ENCODE measurements around the gene SPATA33.
"Not testable (repeated sequence)": the region's sequence is repeated elsewhere in the genome, so short reads cannot be mapped to it uniquely, and the experiment has no call there.

The SPATA33 gene

DNA sequence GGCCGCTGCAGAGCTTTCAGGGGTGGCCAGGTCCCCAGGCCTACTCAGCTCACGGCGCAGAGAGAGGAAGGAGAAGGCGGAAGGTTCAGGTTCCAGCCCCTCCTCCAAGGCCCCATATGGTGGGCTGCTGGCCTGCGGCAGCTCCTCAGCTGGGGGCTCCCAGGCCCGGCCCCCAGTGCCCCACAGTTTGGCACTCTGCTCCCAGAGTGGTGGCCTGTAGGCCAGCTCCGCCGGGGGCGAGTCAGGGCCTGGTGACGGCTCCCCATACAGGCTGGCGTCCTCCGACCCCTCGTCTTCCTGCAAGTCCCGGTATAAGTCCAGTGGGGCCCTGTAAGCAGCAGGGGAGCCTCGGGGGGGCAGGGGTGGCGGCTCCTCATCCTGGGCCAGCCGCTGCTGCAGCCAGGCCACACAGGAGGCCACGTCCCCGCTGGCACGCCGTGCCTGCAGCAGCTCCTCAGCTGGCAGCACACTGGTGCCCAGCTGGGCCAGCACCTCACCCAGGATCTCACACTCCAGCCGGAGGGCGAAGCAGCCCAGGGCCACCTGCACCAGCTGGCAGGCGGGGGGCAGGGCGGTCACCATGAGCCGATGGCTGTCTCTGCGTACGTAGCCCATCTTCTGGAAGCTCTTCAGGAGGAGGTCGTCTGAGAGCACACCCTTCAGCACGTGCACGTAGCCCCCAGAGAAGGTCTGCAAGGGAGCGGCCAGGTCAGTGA lies 40.1 kb downstream of the SPATA33 start:
- H2BK5ac ChIP-seq (ENCODE audit: low read length) = no peak overlapping the region
- peak overlapping the region; percentile 43 for H3K23ac ChIP-seq (ENCODE audit: low read depth, low read length, poor library complexity)
- no peak overlapping the region for H2AFZ ChIP-seq (ENCODE audit: low read length)
- H3K4me1 ChIP-seq (ENCODE audit: control insufficient read depth in 2 of 2, insufficient read depth in 1 of 2, low read depth in 1 of 2, low read length in 2 of 2) = peaks cover 11 to 15% of the 10 kb centered on the region in 2 donors
- H3K9me3 ChIP-seq (replicated peaks in 1 of 2; ENCODE audit: control insufficient read depth in 2 of 2, insufficient read depth in 1 of 2, low read depth in 1 of 2, low read length in 2 of 2) = no peaks in the 10 kb centered on the region
- no peak overlapping the region for H3K4me3 ChIP-seq (ENCODE audit: low read length in 2 of 2)
- H3K4ac ChIP-seq (ENCODE audit: low read length) = no peak overlapping the region
- no peak overlapping the region for H2BK12ac ChIP-seq (ENCODE audit: low read length)
- H2BK15ac ChIP-seq (ENCODE audit: low read length) = no peak overlapping the region
- H3K18ac ChIP-seq (ENCODE audit: low read length) = peak overlapping the region; percentile 28
- no peak overlapping the region for H2BK120ac ChIP-seq (ENCODE audit: low read depth, low read length)
- peaks cover 27 to 61% of the 10 kb centered on the region in 2 donors for H3K36me3 ChIP-seq (replicated peaks in 1 of 2; ENCODE audit: control insufficient read depth in 2 of 2, insufficient read depth in 2 of 2, low read length in 2 of 2)
- WGBS, 2 donors (ENCODE audit: extremely low coverage in 2 of 2, insufficient read length in 2 of 2, insufficient replicate concordance in 1 of 2) = no CpG with 5 or more reads among the region's 32 CpGs
- peak overlapping the region; percentile 60 for H3K9ac ChIP-seq (ENCODE audit: low read depth, low read length, poor library complexity)
- H3K27me3 ChIP-seq (ENCODE audit: control insufficient read depth in 3 of 3, insufficient read depth in 3 of 3, low read depth in 1 of 3, low read length in 3 of 3) = no peaks in the 10 kb centered on the region
- no peak overlapping the region for H3K14ac ChIP-seq (ENCODE audit: low read length)
- no peak overlapping the region for H4K91ac ChIP-seq (ENCODE audit: low read depth, low read length, poor library complexity)
- H3K4me2 ChIP-seq (ENCODE audit: insufficient read depth, low read length, poor library complexity, severe bottlenecking) = no peak overlapping the region
- H2AK5ac ChIP-seq (ENCODE audit: low read depth, low read length) = peak overlapping the region; percentile 43
- no peak overlapping the region for H4K8ac ChIP-seq (ENCODE audit: low read depth, low read length)
- H3K79me1 ChIP-seq (ENCODE audit: low read depth, low read length) = peaks cover 7% of the 10 kb centered on the region
- no peak for DNase-seq (ENCODE audit: low spot score)
- no peak overlapping the region for H3K27ac ChIP-seq (replicated peaks; ENCODE audit: low read length)

DNA sequence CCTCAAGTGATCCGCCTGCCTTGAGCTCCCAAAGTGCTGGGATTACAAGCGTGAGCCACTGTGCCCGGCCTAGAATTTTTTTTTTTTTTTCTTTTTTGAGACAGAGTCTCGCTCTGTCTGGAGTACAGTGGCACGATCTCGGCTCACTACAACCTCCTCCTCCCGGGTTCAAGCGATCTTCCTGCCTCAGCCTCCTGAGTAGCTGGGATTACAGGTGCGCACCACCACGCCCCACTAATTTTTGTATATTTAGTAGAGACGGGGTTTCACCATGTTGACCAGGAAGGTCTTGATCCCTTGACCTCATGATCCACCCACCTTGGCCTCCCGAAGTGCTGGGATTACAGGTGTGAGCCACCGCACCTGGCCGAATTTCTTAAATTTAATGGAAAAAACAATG lies 41.1 kb downstream of the SPATA33 start:
- H3K27ac ChIP-seq (replicated peaks; ENCODE audit: low read length); H3K27me3 ChIP-seq (ENCODE audit: control insufficient read depth in 3 of 3, insufficient read depth in 3 of 3, low read depth in 1 of 3, low read length in 3 of 3); H2AFZ ChIP-seq (ENCODE audit: low read length); H3K18ac ChIP-seq (ENCODE audit: low read length); H2BK120ac ChIP-seq (ENCODE audit: low read depth, low read length); H3K4ac ChIP-seq (ENCODE audit: low read length); H4K91ac ChIP-seq (ENCODE audit: low read depth, low read length, poor library complexity); H3K4me3 ChIP-seq (ENCODE audit: low read length in 2 of 2); H3K14ac ChIP-seq (ENCODE audit: low read length); H3K4me2 ChIP-seq (ENCODE audit: insufficient read depth, low read length, poor library complexity, severe bottlenecking); H3K79me1 ChIP-seq (ENCODE audit: low read depth, low read length); H2AK5ac ChIP-seq (ENCODE audit: low read depth, low read length); H4K8ac ChIP-seq (ENCODE audit: low read depth, low read length); H2BK12ac ChIP-seq (ENCODE audit: low read length); H3K9ac ChIP-seq (ENCODE audit: low read depth, low read length, poor library complexity); H2BK5ac ChIP-seq (ENCODE audit: low read length); DNase-seq (ENCODE audit: low spot score); H3K9me3 ChIP-seq (replicated peaks in 1 of 2; ENCODE audit: control insufficient read depth in 2 of 2, insufficient read depth in 1 of 2, low read depth in 1 of 2, low read length in 2 of 2); H2BK15ac ChIP-seq (ENCODE audit: low read length); H3K23ac ChIP-seq (ENCODE audit: low read depth, low read length, poor library complexity): not testable (repeated sequence)
- H3K36me3 ChIP-seq (replicated peaks in 1 of 2; ENCODE audit: control insufficient read depth in 2 of 2, insufficient read depth in 2 of 2, low read length in 2 of 2) = peaks cover 19 to 53% of the 10 kb centered on the region in 2 donors
- peaks cover 11 to 15% of the 10 kb centered on the region in 2 donors for H3K4me1 ChIP-seq (ENCODE audit: control insufficient read depth in 2 of 2, insufficient read depth in 1 of 2, low read depth in 1 of 2, low read length in 2 of 2)
- no CpG with 5 or more reads among the region's 14 CpGs for WGBS, 2 donors (ENCODE audit: extremely low coverage in 2 of 2, insufficient read length in 2 of 2, insufficient replicate concordance in 1 of 2)

DNA sequence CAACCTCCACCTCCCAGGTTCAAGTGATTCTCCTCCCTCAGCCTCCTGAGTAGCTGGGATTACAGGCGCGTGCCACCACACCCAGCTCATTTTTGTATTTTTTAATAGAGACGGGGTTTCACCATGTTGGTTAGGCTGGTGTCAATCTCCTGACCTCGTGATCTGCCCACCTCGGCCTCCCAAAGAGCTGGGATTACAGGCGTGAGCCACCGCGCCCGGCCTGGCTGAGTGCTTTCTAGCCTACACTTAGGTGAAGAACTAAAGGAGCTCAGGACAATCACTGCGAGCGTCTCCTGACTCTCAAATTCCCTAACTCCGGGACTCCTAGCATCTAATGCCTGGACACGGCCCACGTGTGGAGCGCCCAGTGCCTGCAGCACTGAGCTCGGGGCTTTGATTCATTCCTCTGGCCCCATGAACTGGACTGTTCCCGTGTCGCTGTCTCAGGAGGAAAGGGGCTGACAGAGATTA lies 42.0 kb downstream of the SPATA33 start:
- Histone ChIP-seq H3K23ac (ENCODE audit: low read depth, low read length, poor library complexity) (peak overlapping the region; percentile 8), H2BK5ac (ENCODE audit: low read length) (peak overlapping the region; percentile 16), H3K18ac (ENCODE audit: low read length) (peak overlapping the region; percentile 4), H3K4me3 (ENCODE audit: low read length in 2 of 2) (peak overlapping the region; percentile 20 to 70), H3K36me3 (replicated peaks in 1 of 2; ENCODE audit: control insufficient read depth in 2 of 2, insufficient read depth in 2 of 2, low read length in 2 of 2) (peaks cover 11 to 44% of the 10 kb centered on the region in 2 donors), H3K4me1 (ENCODE audit: control insufficient read depth in 2 of 2, insufficient read depth in 1 of 2, low read depth in 1 of 2, low read length in 2 of 2) (peaks cover 11 to 15% of the 10 kb centered on the region in 2 donors), H3K27ac (replicated peaks; ENCODE audit: low read length) (peak overlapping the region; percentile 66), H3K9ac (ENCODE audit: low read depth, low read length, poor library complexity) (peak overlapping the region; percentile 17), H3K4me2 (ENCODE audit: insufficient read depth, low read length, poor library complexity, severe bottlenecking) (peak overlapping the region; percentile 41), H2AFZ (ENCODE audit: low read length) (peak overlapping the region; percentile 98)
- not testable (repeated sequence) for H3K4ac ChIP-seq (ENCODE audit: low read length); DNase-seq (ENCODE audit: low spot score); H3K27me3 ChIP-seq (ENCODE audit: control insufficient read depth in 3 of 3, insufficient read depth in 3 of 3, low read depth in 1 of 3, low read length in 3 of 3); H4K91ac ChIP-seq (ENCODE audit: low read depth, low read length, poor library complexity); H2BK120ac ChIP-seq (ENCODE audit: low read depth, low read length); H3K14ac ChIP-seq (ENCODE audit: low read length); H2BK12ac ChIP-seq (ENCODE audit: low read length); H4K8ac ChIP-seq (ENCODE audit: low read depth, low read length); H3K79me1 ChIP-seq (ENCODE audit: low read depth, low read length); H2AK5ac ChIP-seq (ENCODE audit: low read depth, low read length); H2BK15ac ChIP-seq (ENCODE audit: low read length); H3K9me3 ChIP-seq (replicated peaks in 1 of 2; ENCODE audit: control insufficient read depth in 2 of 2, insufficient read depth in 1 of 2, low read depth in 1 of 2, low read length in 2 of 2)
- WGBS, 2 donors (ENCODE audit: extremely low coverage in 2 of 2, insufficient read length in 2 of 2, insufficient replicate concordance in 1 of 2) = no CpG with 5 or more reads among the region's 18 CpGs

DNA sequence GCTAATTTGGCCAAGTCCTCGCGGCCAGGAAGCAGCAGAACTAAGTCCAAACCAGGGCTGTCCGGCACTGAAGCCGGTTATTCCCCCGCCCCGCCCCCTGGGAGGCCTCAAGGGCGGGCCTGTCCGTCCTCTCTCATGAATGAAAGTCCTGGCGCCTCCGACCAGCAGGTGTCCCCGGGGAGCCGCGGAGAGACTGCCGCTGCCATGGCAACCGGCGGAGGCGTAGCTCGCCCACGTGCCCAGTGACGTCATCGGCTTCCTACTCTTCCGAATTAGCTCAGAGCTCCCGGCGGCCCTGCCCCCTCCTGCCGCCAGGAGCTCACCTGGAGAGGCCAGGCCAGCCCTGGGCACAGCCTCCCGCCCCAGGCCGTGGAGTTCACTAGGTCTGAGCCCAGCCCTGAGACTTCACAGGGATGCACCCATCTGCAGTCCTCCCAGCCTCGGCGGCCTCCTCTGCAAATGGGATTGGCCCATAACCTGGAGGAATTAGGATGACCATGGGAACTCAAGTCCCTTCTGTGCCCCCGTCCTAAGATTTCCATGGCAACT lies 42.5 kb downstream of the SPATA33 start:
- Histone ChIP-seq H3K27ac (replicated peaks; ENCODE audit: low read length) (peak overlapping the region; percentile 66), H2AK5ac (ENCODE audit: low read depth, low read length) (peak overlapping the region; percentile 2), H3K36me3 (replicated peaks in 1 of 2; ENCODE audit: control insufficient read depth in 2 of 2, insufficient read depth in 2 of 2, low read length in 2 of 2) (peaks cover 7 to 40% of the 10 kb centered on the region in 2 donors), H2AFZ (ENCODE audit: low read length) (peak overlapping the region; percentile 98), H4K91ac (ENCODE audit: low read depth, low read length, poor library complexity) (no peak overlapping the region), H3K4me1 (ENCODE audit: control insufficient read depth in 2 of 2, insufficient read depth in 1 of 2, low read depth in 1 of 2, low read length in 2 of 2) (peaks cover 11 to 15% of the 10 kb centered on the region in 2 donors), H3K4me2 (ENCODE audit: insufficient read depth, low read length, poor library complexity, severe bottlenecking) (peak overlapping the region; percentile 79), H2BK120ac (ENCODE audit: low read depth, low read length) (no peak overlapping the region), H3K79me1 (ENCODE audit: low read depth, low read length) (peaks cover 7% of the 10 kb centered on the region), H3K4me3 (ENCODE audit: low read length in 2 of 2) (peak overlapping the region; percentile 88 to 95), H3K27me3 (ENCODE audit: control insufficient read depth in 3 of 3, insufficient read depth in 3 of 3, low read depth in 1 of 3, low read length in 3 of 3) (peaks cover 0 to 2% (median 0%) of the 10 kb centered on the region in 3 experiments), H3K23ac (ENCODE audit: low read depth, low read length, poor library complexity) (peak overlapping the region; percentile 90), H3K4ac (ENCODE audit: low read length) (no peak overlapping the region), H3K9me3 (replicated peaks in 1 of 2; ENCODE audit: control insufficient read depth in 2 of 2, insufficient read depth in 1 of 2, low read depth in 1 of 2, low read length in 2 of 2) (no peaks in the 10 kb centered on the region), H3K18ac (ENCODE audit: low read length) (peak overlapping the region; percentile 86), H3K9ac (ENCODE audit: low read depth, low read length, poor library complexity) (peak overlapping the region; percentile 91), H3K14ac (ENCODE audit: low read length) (no peak overlapping the region), H4K8ac (ENCODE audit: low read depth, low read length) (no peak overlapping the region), H2BK12ac (ENCODE audit: low read length) (no peak overlapping the region), H2BK5ac (ENCODE audit: low read length) (peak overlapping the region; percentile 16), H2BK15ac (ENCODE audit: low read length) (peak overlapping the region; percentile 34)
- DNase-seq (ENCODE audit: low spot score) = peak; percentile 98
- no CpG with 5 or more reads among the region's 30 CpGs for WGBS, 2 donors (ENCODE audit: extremely low coverage in 2 of 2, insufficient read length in 2 of 2, insufficient replicate concordance in 1 of 2)

All from neuronal stem cell (in vitro differentiated cells).